Mucosa of rectum (tissue), 2 donors: ENCODE data around the gene COL23A1.

Experiments used
- H3K27ac ChIP-seq, 2 donors: one replicate each; pipeline ENCODE4 v1.7.0; 2013; ENCODE audit warnings: inconsistent platforms in 2 of 2, low read depth in 2 of 2, low read length in 2 of 2
- H3K27me3 ChIP-seq, 2 donors: one replicate each; pipeline ENCODE4 v1.7.0; 2013; ENCODE audit warnings: low read length in 2 of 2; ENCODE audit not compliant: control insufficient read depth in 2 of 2, insufficient read depth in 2 of 2
- H3K36me3 ChIP-seq, 2 donors: one replicate each; pipeline ENCODE4 v1.7.0; 2013; ENCODE audit warnings: low read length in 2 of 2; ENCODE audit not compliant: control insufficient read depth in 2 of 2, insufficient read depth in 2 of 2
- H3K4me1 ChIP-seq, 2 donors: one replicate each; pipeline ENCODE4 v1.7.0; 2013; ENCODE audit warnings: low read length in 2 of 2, mild to moderate bottlenecking in 1 of 2; ENCODE audit not compliant: control insufficient read depth in 2 of 2, insufficient read depth in 2 of 2
- H3K4me3 ChIP-seq, 2 donors: one replicate each; pipeline ENCODE4 v1.7.0; 2013; ENCODE audit warnings: low read length in 2 of 2
- H3K9ac ChIP-seq, 2 donors: one replicate each; pipeline ENCODE4 v1.7.0; 2013; ENCODE audit warnings: low read length in 2 of 2, low read depth in 1 of 2, mild to moderate bottlenecking in 1 of 2
- H3K9me3 ChIP-seq, 2 donors: one replicate each; pipeline ENCODE4 v1.7.0; 2013; ENCODE audit warnings: low read length in 2 of 2; ENCODE audit not compliant: control insufficient read depth in 2 of 2
- donor health status: healthy.
- donor health status: Normal muscosa, but diverticular disease.

The COL23A1 gene

GRCh38 chr5:178470760-178471025 is 119.5 kb downstream of the COL23A1 start:
- Histone ChIP-seq H3K9ac (no peak overlapping the region), H3K4me1 (peaks cover 0 to 7% of the 10 kb centered on the region in 2 donors), H3K27ac (no peak overlapping the region), H3K27me3 (no peaks in the 10 kb centered on the region), H3K9me3 (no peaks in the 10 kb centered on the region), H3K36me3 (no peaks in the 10 kb centered on the region), H3K4me3 (no peak overlapping the region)

- Histone ChIP-seq H3K36me3 (no peaks in the 10 kb centered on the region), H3K9ac (no peak overlapping the region), H3K4me1 (peaks cover 0 to 7% of the 10 kb centered on the region in 2 donors), H3K27ac (no peak overlapping the region), H3K9me3 (no peaks in the 10 kb centered on the region), H3K4me3 (no peak overlapping the region), H3K27me3 (no peaks in the 10 kb centered on the region)
Observed at GRCh38 chr5:178469975-178470759, 120.0 kb downstream of the COL23A1 start.

GRCh38 chr5:178469011-178469974 is 120.9 kb downstream of the COL23A1 start:
- Histone ChIP-seq H3K27ac (no peak overlapping the region), H3K4me1 (peaks cover 0 to 7% of the 10 kb centered on the region in 2 donors), H3K27me3 (no peaks in the 10 kb centered on the region), H3K9ac (no peak overlapping the region), H3K4me3 (no peak overlapping the region), H3K36me3 (no peaks in the 10 kb centered on the region), H3K9me3 (no peaks in the 10 kb centered on the region)

GRCh38 chr5:178468196-178468685 is 122.0 kb downstream of the COL23A1 start:
- Histone ChIP-seq H3K4me3 (no peak overlapping the region), H3K4me1 (peaks cover 0 to 7% of the 10 kb centered on the region in 2 donors), H3K9ac (no peak overlapping the region), H3K27ac (no peak overlapping the region), H3K36me3 (no peaks in the 10 kb centered on the region), H3K9me3 (no peaks in the 10 kb centered on the region), H3K27me3 (no peaks in the 10 kb centered on the region)

- Histone ChIP-seq H3K27me3 (no peaks in the 10 kb centered on the region), H3K4me1 (peaks cover 0 to 7% of the 10 kb centered on the region in 2 donors), H3K4me3 (no peak overlapping the region), H3K27ac (peak overlapping the region in 1 of 2 donors; percentile 20), H3K9me3 (no peaks in the 10 kb centered on the region), H3K9ac (no peak overlapping the region), H3K36me3 (no peaks in the 10 kb centered on the region)
Observed at GRCh38 chr5:178467568-178468195, 122.5 kb downstream of the COL23A1 start.

- Histone ChIP-seq H3K27ac (peak overlapping the region in 1 of 2 donors; percentile 20), H3K36me3 (no peaks in the 10 kb centered on the region), H3K9me3 (no peaks in the 10 kb centered on the region), H3K4me3 (no peak overlapping the region), H3K4me1 (peaks cover 0 to 7% of the 10 kb centered on the region in 2 donors), H3K9ac (no peak overlapping the region), H3K27me3 (no peaks in the 10 kb centered on the region)
Observed at GRCh38 chr5:178467205-178467567, 123.0 kb downstream of the COL23A1 start.

- peaks cover 0 to 7% of the 10 kb centered on the region in 2 donors for H3K4me1 ChIP-seq
- H3K27ac ChIP-seq: no peak overlapping the region
- H3K27me3 ChIP-seq: no peaks in the 10 kb centered on the region
- no peak overlapping the region for H3K9ac ChIP-seq
- no peaks in the 10 kb centered on the region for H3K9me3 ChIP-seq
- no peak overlapping the region for H3K4me3 ChIP-seq
- no peaks in the 10 kb centered on the region for H3K36me3 ChIP-seq
Observed at GRCh38 chr5:178466342-178466741, 123.9 kb downstream of the COL23A1 start.

- Histone ChIP-seq H3K9ac (no peak overlapping the region), H3K4me1 (peaks cover 0 to 7% of the 10 kb centered on the region in 2 donors), H3K27me3 (no peaks in the 10 kb centered on the region), H3K27ac (no peak overlapping the region), H3K4me3 (no peak overlapping the region), H3K36me3 (no peaks in the 10 kb centered on the region), H3K9me3 (no peaks in the 10 kb centered on the region)
Observed at GRCh38 chr5:178465861-178466288, 124.3 kb downstream of the COL23A1 start.

- H3K27ac ChIP-seq: no peak overlapping the region
- H3K9ac ChIP-seq: no peak overlapping the region
- peaks cover 0 to 7% of the 10 kb centered on the region in 2 donors for H3K4me1 ChIP-seq
- H3K4me3 ChIP-seq: no peak overlapping the region
- H3K9me3 ChIP-seq: no peaks in the 10 kb centered on the region
- H3K36me3 ChIP-seq: no peaks in the 10 kb centered on the region
- H3K27me3 ChIP-seq: no peaks in the 10 kb centered on the region
Observed at GRCh38 chr5:178465228-178465860, 124.8 kb downstream of the COL23A1 start.
